CD8-positive, alpha-beta memory T cell (primary cell): ENCODE measurements around the gene TMEM200B. TPM values are rescaled to one million over a fixed set of nuclear protein-coding genes. Genes with fewer than 3 reads are reported as not detected.

Experiments
- CTCF ChIA-PET: fragments of 350-600 bp; sonication (Branson Sonifier 250); formaldehyde crosslinking; loops from one replicate; lab custom pipeline; 2021; ENCODE audit warnings: antibody characterized with exemption; lab: Charles Lee
- POLR2A ChIA-PET: fragments of 350-600 bp; sonication (Branson Sonifier 250); formaldehyde crosslinking; loops from one replicate; lab custom pipeline; 2021; ENCODE audit warnings: antibody characterized with exemption; lab: Charles Lee
- DNase-seq, 5 donors: peaks; one replicate each; pipeline versions ENCODE4 v3.0.0 to v3.0.0-alpha.2; 2020 to 2022; ENCODE audit warnings: mixed read lengths in 1 of 5
- H3K27ac ChIP-seq: one replicate; pipeline ENCODE4 v1.7.0; 2013; ENCODE audit warnings: low read depth, mild to moderate bottlenecking, low read length, moderate library complexity
- H3K27me3 ChIP-seq: 2 replicates; pipeline ENCODE4 v1.7.0; 2013; ENCODE audit warnings: low read length, mild to moderate bottlenecking; ENCODE audit not compliant: insufficient read depth, poor library complexity, severe bottlenecking
- H3K36me3 ChIP-seq: 2 replicates; pipeline ENCODE4 v1.7.0; 2013; ENCODE audit warnings: mild to moderate bottlenecking, low read length, moderate library complexity; ENCODE audit not compliant: insufficient read depth
- H3K4me1 ChIP-seq: 2 replicates; pipeline ENCODE4 v1.7.0; 2013; ENCODE audit warnings: mild to moderate bottlenecking, low read length, moderate library complexity; ENCODE audit not compliant: insufficient read depth
- H3K4me3 ChIP-seq: 2 replicates; pipeline ENCODE4 v1.7.0; 2013; ENCODE audit warnings: mild to moderate bottlenecking, low read length
- H3K9me3 ChIP-seq: 2 replicates; pipeline ENCODE4 v1.7.0; 2013; ENCODE audit warnings: mild to moderate bottlenecking, low read length
- H3K27ac Mint-ChIP-seq, 8 donors: one replicate each; pipeline ENCODE4 v1.8.0; 2020 to 2021; ENCODE audit warnings: mixed read lengths in 8 of 8, mild to moderate bottlenecking in 6 of 8, inconsistent platforms in 3 of 8, moderate library complexity in 3 of 8
- H3K27me3 Mint-ChIP-seq, 2 donors: one replicate each; pipeline ENCODE4 v1.8.0; 2020 to 2021; ENCODE audit warnings: mixed read lengths in 2 of 2, mild to moderate bottlenecking in 1 of 2, moderate library complexity in 1 of 2
- H3K36me3 Mint-ChIP-seq, 3 donors: one replicate each; pipeline ENCODE4 v1.8.0; 2020 to 2021; ENCODE audit warnings: mixed read lengths in 3 of 3, inconsistent platforms in 1 of 3, mild to moderate bottlenecking in 1 of 3
- H3K4me1 Mint-ChIP-seq, 3 donors: one replicate each; pipeline ENCODE4 v1.8.0; 2020 to 2021; ENCODE audit warnings: mixed read lengths in 3 of 3, inconsistent platforms in 1 of 3, mild to moderate bottlenecking in 1 of 3
- H3K4me3 Mint-ChIP-seq, 7 donors: one replicate each; pipeline ENCODE4 v1.8.0; 2020 to 2021; ENCODE audit warnings: mixed read lengths in 7 of 7, mild to moderate bottlenecking in 6 of 7, moderate library complexity in 4 of 7, inconsistent platforms in 2 of 7
- H3K9me3 Mint-ChIP-seq, 5 donors: one replicate each; pipeline ENCODE4 v1.8.0; 2020 to 2022; ENCODE audit warnings: mixed read lengths in 5 of 5, mild to moderate bottlenecking in 3 of 5, moderate library complexity in 2 of 5, inconsistent platforms in 1 of 5
- polyA plus RNA-seq: library from polyadenylated mRNA; unstranded; fragments of 300-500 nt; fragmentation: Illumina TruSeq; gene quantifications from one replicate; pipeline ENCODE4 v1.2.3, GENCODE V29; 2021
- total RNA-seq, 2 experiments: library from RNA; stranded (reverse); gene quantifications; one replicate each; pipeline ENCODE4 v1.2.3, GENCODE V29; 2021

TMEM200B gene
- total RNA-seq, result under 1 TPM; 0.31 to 0.38 TPM
- polyA plus RNA-seq, result 0.12 TPM

DNA sequence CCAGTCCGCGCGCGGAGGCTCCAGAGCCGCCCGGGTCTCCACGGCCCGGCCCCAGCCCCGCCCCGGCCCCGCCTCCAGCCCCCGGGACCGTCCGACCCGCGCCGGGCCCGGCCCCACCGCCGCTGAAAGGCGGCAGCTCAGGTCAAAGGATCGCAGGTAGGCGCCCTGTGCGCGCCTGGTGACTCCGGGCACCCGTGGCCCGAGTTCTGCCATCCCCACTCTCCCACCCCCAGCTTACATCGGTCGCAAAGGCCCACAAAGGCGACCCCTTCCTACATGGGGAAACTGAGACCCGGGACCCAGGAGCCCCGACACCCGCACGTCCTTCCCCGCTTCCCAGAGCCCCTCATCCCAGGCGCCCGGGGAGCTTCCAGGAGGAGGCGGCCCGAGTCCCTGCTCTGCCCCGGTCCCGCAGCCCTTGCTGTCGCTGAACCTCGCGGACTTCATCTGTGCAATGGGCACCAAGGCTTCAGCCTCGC lies at the start of gene TMEM200B:
TMEM200B (minus strand) TSS at position 17 of the 479 bp plus-strand sequence. CDS start 2,075 bp downstream, outside the sequence.
- H3K4me1 ChIP-seq, result peaks cover 20% of the 10 kb centered on the region
- H3K27me3 Mint-ChIP-seq, result peaks cover 15 to 23% of the 10 kb centered on the region in 2 donors
- no peak within 1 kb of the TSS for H3K27ac ChIP-seq
- DNase-seq, result peak in 1 of 5 donors; percentile 10
- H3K36me3 Mint-ChIP-seq, result peaks cover 0 to 10% (median 4%) of the 10 kb centered on the region in 3 donors
- no peaks in the 10 kb centered on the region for H3K9me3 Mint-ChIP-seq
- POLR2A ChIA-PET, result interaction anchor here (0.9 to 5.0 kb wide), 2 partner anchors 18 to 57 kb away, joined by 3 to 15 read pairs; partner anchors contain the start of gene SRSF4
- CTCF ChIA-PET, result interaction anchor here (0.8 to 1.9 kb wide), 4 partner anchors 58 to 242 kb away, joined by 3 to 5 read pairs (median 4); partner anchors contain the start of gene SRSF4
- H3K36me3 ChIP-seq, result no peaks in the 10 kb centered on the region
- peaks cover 8% of the 10 kb centered on the region for H3K27me3 ChIP-seq
- H3K4me1 Mint-ChIP-seq, result peaks cover 6 to 26% (median 14%) of the 10 kb centered on the region in 3 donors
- H3K4me3 ChIP-seq, result peak within 1 kb of the TSS; percentile 43
- H3K9me3 ChIP-seq, result no peaks in the 10 kb centered on the region
- peak within 1 kb of the TSS; percentile 52 to 87 (median 77) for H3K4me3 Mint-ChIP-seq
- peak within 1 kb of the TSS in 2 of 8 donors; percentile 6 to 47 for H3K27ac Mint-ChIP-seq

DNA sequence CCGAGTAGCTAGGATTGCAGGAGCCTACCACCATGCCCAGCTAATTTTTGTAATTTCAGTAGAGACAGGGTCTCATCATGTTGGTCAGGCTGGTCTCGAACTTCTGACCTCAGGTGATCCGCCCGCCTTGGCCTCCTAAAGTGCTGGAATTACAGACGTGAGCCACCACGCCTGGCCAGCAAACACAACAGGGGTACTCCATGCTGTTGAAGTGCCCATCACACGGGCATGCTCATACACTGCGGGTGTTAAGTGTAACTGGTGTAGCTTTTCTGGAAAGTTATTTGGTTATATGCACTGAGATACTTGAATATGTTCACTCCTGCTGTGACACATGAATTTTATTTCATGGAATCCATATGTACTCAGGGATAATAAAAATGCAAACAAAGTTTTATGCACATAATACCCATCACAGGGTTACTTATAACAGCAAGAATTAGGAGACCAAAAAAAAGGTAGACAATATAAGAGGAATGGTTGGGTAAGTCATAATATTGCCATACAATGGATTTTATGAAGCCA lies 48.8 kb upstream of the TMEM200B start:
- Mint-ChIP-seq H3K4me3 (peak overlapping the region in 3 of 7 donors; percentile 8 to 59 (median 29)), H3K9me3 (no peaks in the 10 kb centered on the region), H3K27me3 (no peaks in the 10 kb centered on the region), H3K27ac (peak overlapping the region in 2 of 8 donors; percentile 53 to 71), H3K36me3 (peaks cover 4 to 52% (median 13%) of the 10 kb centered on the region in 3 donors), H3K4me1 (peaks cover 63 to 73% (median 70%) of the 10 kb centered on the region in 3 donors)
- H3K9me3 ChIP-seq, result no peaks in the 10 kb centered on the region
- ChIA-PET CTCF (interaction anchor here (0.6 kb wide), 1 partner anchor 396 kb away, joined by 3 read pairs; no protein-coding TSS in a partner anchor), POLR2A (no interaction called here)
- H3K4me1 ChIP-seq, result peaks cover 47% of the 10 kb centered on the region
- H3K36me3 ChIP-seq, result peaks cover 3% of the 10 kb centered on the region
- no peak for DNase-seq
- H3K27ac ChIP-seq, result no peak overlapping the region
- H3K27me3 ChIP-seq, result no peaks in the 10 kb centered on the region
- H3K4me3 ChIP-seq, result no peak overlapping the region

DNA sequence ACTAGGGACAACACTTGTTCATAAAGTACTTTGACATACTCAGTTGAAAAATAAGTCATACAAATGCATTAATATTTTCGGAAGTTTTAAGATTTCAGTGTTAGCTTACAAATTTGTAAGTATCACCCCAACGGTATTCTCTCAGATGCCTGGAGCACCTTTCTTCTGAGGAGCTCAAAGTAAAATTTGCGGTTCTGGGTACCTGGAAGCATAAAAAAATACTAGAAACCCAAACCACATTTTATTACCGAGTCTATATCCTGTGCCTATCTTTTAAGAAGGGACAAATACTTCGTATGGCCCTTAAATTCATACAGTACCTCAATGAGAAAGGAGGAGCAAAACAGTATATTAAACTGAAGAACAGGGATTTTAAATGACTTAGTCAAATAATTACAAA lies 47.8 kb upstream of the TMEM200B start:
- Histone ChIP-seq H3K27me3 (no peaks in the 10 kb centered on the region), H3K36me3 (peaks cover 3% of the 10 kb centered on the region), H3K4me3 (no peak overlapping the region), H3K4me1 (peaks cover 37% of the 10 kb centered on the region), H3K9me3 (no peaks in the 10 kb centered on the region), H3K27ac (no peak overlapping the region)
- Mint-ChIP-seq H3K9me3 (no peaks in the 10 kb centered on the region), H3K27me3 (no peaks in the 10 kb centered on the region), H3K4me3 (peak overlapping the region in 6 of 7 donors; percentile 31 to 65 (median 56)), H3K36me3 (peaks cover 4 to 54% (median 13%) of the 10 kb centered on the region in 3 donors), H3K27ac (peak overlapping the region in 4 of 8 donors; percentile 46 to 80 (median 54)), H3K4me1 (peaks cover 62 to 73% (median 70%) of the 10 kb centered on the region in 3 donors)
- CTCF ChIA-PET, result interaction anchor here (1.2 to 1.6 kb wide), 2 partner anchors 10 to 14 kb away, joined by 3 to 8 read pairs; partner anchors contain the start of gene SRSF4
- POLR2A ChIA-PET, result interaction anchor here (1.5 kb wide), 1 partner anchor 10 kb away, joined by 6 read pairs; the partner anchor contains the start of gene SRSF4
- peak in 1 of 5 donors; percentile 17 for DNase-seq

DNA sequence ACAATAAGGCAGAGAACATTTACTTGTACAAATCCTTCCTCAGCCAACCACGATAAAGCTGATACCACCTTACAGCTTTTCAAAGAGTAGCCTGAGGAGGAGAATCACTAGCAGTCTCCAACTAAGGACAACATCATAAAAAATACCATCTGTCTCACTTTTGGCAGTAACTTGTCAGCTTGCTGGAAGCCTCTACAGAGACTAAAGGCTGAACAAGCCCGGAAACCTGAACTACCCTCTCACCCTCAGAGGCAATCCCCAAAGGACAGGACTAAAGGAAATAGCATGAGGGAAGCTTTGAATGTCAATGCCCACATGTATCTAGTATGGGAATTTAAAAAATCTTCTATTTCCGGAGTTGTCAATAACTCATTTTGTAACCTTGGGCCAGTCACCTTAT lies 47.4 kb upstream of the TMEM200B start:
- H3K4me1 ChIP-seq, result peaks cover 37% of the 10 kb centered on the region
- peaks cover 4 to 57% (median 13%) of the 10 kb centered on the region in 3 donors for H3K36me3 Mint-ChIP-seq
- no peaks in the 10 kb centered on the region for H3K27me3 Mint-ChIP-seq
- no peaks in the 10 kb centered on the region for H3K27me3 ChIP-seq
- H3K27ac ChIP-seq, result no peak overlapping the region
- peak overlapping the region in 6 of 8 donors; percentile 28 to 80 (median 52) for H3K27ac Mint-ChIP-seq
- ChIA-PET CTCF (interaction anchor here (1.2 to 1.6 kb wide), 2 partner anchors 10 to 14 kb away, joined by 3 to 8 read pairs; partner anchors contain the start of gene SRSF4), POLR2A (interaction anchor here (1.5 kb wide), 1 partner anchor 10 kb away, joined by 6 read pairs; the partner anchor contains the start of gene SRSF4)
- H3K4me3 Mint-ChIP-seq, result peak overlapping the region in 6 of 7 donors; percentile 27 to 65 (median 50)
- no peak overlapping the region for H3K4me3 ChIP-seq
- no peaks in the 10 kb centered on the region for H3K9me3 Mint-ChIP-seq
- no peak for DNase-seq
- H3K4me1 Mint-ChIP-seq, result peaks cover 65 to 73% (median 70%) of the 10 kb centered on the region in 3 donors
- H3K9me3 ChIP-seq, result no peaks in the 10 kb centered on the region
- peaks cover 3% of the 10 kb centered on the region for H3K36me3 ChIP-seq

DNA sequence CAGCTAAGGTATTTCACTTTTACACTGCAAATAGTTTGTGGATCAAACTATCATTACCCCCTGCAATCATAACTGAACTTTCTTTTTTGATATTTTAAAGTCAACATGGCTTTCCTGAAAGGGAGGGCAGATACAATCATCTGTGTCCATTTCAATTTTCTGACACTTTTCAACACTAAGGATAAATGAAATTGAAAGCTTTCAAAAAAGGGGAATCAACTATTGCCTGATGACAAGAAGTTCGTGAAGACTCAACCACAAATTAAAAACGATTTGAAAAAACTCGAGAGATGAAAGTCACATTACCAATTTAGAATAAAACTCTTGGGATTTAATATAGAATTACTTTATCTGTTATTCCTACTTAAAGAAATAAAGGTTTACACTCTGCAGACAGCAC lies 46.3 kb upstream of the TMEM200B start:
- no peaks in the 10 kb centered on the region for H3K27me3 Mint-ChIP-seq
- peaks cover 37% of the 10 kb centered on the region for H3K4me1 ChIP-seq
- ChIA-PET POLR2A (interaction anchor here (0.5 kb wide), 1 partner anchor 201 kb away, joined by 11 read pairs; no protein-coding TSS in a partner anchor), CTCF (interaction anchor here (1.2 kb wide), 1 partner anchor 13 kb away, joined by 3 read pairs; no protein-coding TSS in a partner anchor)
- H3K27me3 ChIP-seq, result no peaks in the 10 kb centered on the region
- peaks cover 14% of the 10 kb centered on the region for H3K36me3 ChIP-seq
- peaks cover 4 to 66% (median 16%) of the 10 kb centered on the region in 3 donors for H3K36me3 Mint-ChIP-seq
- no peaks in the 10 kb centered on the region for H3K9me3 ChIP-seq
- H3K9me3 Mint-ChIP-seq, result no peaks in the 10 kb centered on the region
- H3K27ac ChIP-seq, result no peak overlapping the region
- no peak for DNase-seq
- H3K27ac Mint-ChIP-seq, result peak overlapping the region in 6 of 8 donors; percentile 1 to 74 (median 22)
- peaks cover 69 to 80% (median 76%) of the 10 kb centered on the region in 3 donors for H3K4me1 Mint-ChIP-seq
- H3K4me3 Mint-ChIP-seq, result peak overlapping the region in 6 of 7 donors; percentile 0 to 63 (median 38)
- no peak overlapping the region for H3K4me3 ChIP-seq

DNA sequence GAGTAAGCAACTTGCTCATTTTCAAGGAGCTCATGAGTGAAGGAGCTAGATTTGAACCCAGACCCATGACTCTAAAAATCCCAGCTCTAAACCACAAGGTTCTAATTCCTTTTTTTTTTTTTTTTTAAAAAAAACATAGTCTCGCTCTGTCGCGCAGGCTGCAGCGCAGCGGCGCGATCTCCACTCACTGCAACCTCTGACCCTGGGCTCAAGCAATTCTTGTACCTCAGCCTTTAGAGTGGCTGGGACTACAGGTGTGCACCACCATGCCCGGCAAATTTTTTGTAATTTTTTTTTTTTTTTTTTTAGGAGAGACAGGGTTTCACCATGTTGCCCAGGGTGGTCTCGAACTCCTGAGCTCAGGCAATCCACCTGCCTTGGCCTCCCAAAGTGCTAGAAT lies 44.2 kb upstream of the TMEM200B start:
- Mint-ChIP-seq H3K9me3 (no peaks in the 10 kb centered on the region), H3K4me3 (no peak overlapping the region), H3K4me1 (peaks cover 77 to 93% (median 89%) of the 10 kb centered on the region in 3 donors), H3K27me3 (no peaks in the 10 kb centered on the region), H3K27ac (no peak overlapping the region), H3K36me3 (peaks cover 0 to 80% (median 17%) of the 10 kb centered on the region in 3 donors)
- H3K4me3 ChIP-seq, result no peak overlapping the region
- ChIA-PET POLR2A (interaction anchor here (0.6 to 0.7 kb wide), 2 partner anchors 33 to 656 kb away, joined by 4 to 7 read pairs; no protein-coding TSS in a partner anchor), CTCF (interaction anchor here (0.7 to 1.6 kb wide), 4 partner anchors 9 to 286 kb away, joined by 3 to 5 read pairs (median 4); no protein-coding TSS in a partner anchor)
- H3K27me3 ChIP-seq, result no peaks in the 10 kb centered on the region
- no peak for DNase-seq
- peaks cover 40% of the 10 kb centered on the region for H3K4me1 ChIP-seq
- peaks cover 14% of the 10 kb centered on the region for H3K36me3 ChIP-seq
- no peaks in the 10 kb centered on the region for H3K9me3 ChIP-seq
- no peak overlapping the region for H3K27ac ChIP-seq

DNA sequence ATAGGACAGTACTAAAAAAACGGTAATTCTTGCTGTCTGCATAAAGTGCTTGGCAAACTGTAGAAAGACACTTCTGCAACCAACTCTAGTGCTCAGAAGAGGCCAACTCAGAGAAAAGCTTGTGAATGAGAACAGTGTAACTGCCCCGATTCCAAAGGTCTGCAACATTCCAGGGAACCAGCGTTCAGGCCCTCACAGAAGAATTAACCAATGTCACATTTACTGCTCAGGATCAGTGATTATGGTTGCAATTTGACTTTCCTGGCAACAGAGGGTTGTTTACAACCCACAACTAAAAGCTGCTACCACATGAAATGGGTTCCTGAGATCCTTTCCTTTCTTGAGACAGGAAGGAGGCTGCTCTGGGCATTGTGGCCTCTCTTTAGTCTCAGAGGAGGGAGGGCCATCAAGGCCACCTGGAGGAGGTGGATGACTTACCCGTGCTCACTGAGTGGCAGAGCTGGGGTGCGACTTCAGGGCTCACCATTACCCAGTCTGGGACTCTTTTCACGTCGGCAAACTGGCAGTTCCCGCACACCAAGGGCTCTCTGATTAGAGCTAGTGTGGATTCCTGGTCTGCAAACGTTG lies 42.7 kb upstream of the TMEM200B start:
- H3K4me1 ChIP-seq, result peaks cover 39% of the 10 kb centered on the region
- DNase-seq, result no peak
- ChIA-PET POLR2A (no interaction called here), CTCF (interaction anchor here (1.0 to 2.4 kb wide), 4 partner anchors 12 to 284 kb away, joined by 3 to 6 read pairs (median 4); partner anchors contain the start of gene SRSF4)
- H3K36me3 ChIP-seq, result peaks cover 14% of the 10 kb centered on the region
- no peak overlapping the region for H3K4me3 ChIP-seq
- Mint-ChIP-seq H3K27me3 (no peaks in the 10 kb centered on the region), H3K4me1 (peaks cover 72 to 90% (median 87%) of the 10 kb centered on the region in 3 donors), H3K4me3 (no peak overlapping the region), H3K36me3 (peaks cover 0 to 79% (median 15%) of the 10 kb centered on the region in 3 donors), H3K27ac (peak overlapping the region in 3 of 8 donors; percentile 30 to 71 (median 55)), H3K9me3 (no peaks in the 10 kb centered on the region)
- H3K27me3 ChIP-seq, result no peaks in the 10 kb centered on the region
- H3K9me3 ChIP-seq, result no peaks in the 10 kb centered on the region
- H3K27ac ChIP-seq, result no peak overlapping the region
